Karpas-422 (cell line): ENCODE results near the gene LGALS13. TPM values are rescaled to one million over a fixed set of nuclear protein-coding genes. Genes with fewer than 3 reads are reported as not detected.

Source experiments
- small RNA-seq: library from RNA; depleted of rRNA; stranded (forward); fragments of <200 nt; gene quantifications from one replicate; pipeline ENCODE3, GENCODE V24; 2014
- total RNA-seq: library from RNA; depleted of rRNA; stranded (reverse); fragments of >200 nt; shearing (Covaris generic); gene quantifications from 2 replicates; pipeline ENCODE4 v1.2.3, GENCODE V29; 2014; ENCODE audit warnings: low replicate concordance; rRNA removed

Gene LGALS13
- total RNA-seq, 1 experiment from 2014 or later: not detected

Small RNA genes lying within 50 kb of the gene (small RNA-seq; reads per million reads assigned to genes)
- not detected for gene AC005176.2
- not detected for gene RPS29P24
- gene RPS29P25: not detected
- gene RPS29P26: not detected
- not detected for gene RPS29P30

Other genes starting within 250 kb of the LGALS13 start
- 25.3 and 26.7 TPM in 2 replicates for gene PAF1, start 211.4 kb upstream of the LGALS13 start, total RNA-seq
- gene MED29, start 211.1 kb upstream of the LGALS13 start, total RNA-seq: 18.1 and 18.6 TPM in 2 replicates
- 10.3 and 16.3 TPM in 2 replicates for gene ZFP36, start 195.7 kb upstream of the LGALS13 start, total RNA-seq
- gene PLEKHG2, start 189.9 kb upstream of the LGALS13 start, total RNA-seq: 19.0 and 22.2 TPM in 2 replicates
- 378 and 758 TPM in 2 replicates for gene RPS16, start 166.6 kb upstream of the LGALS13 start, total RNA-seq
- gene SUPT5H, start 156.9 kb upstream of the LGALS13 start, total RNA-seq: 55.3 and 66.3 TPM in 2 replicates
- 61.2 and 101 TPM in 2 replicates for gene TIMM50, start 121.7 kb upstream of the LGALS13 start, total RNA-seq
- gene DLL3, start 103.6 kb upstream of the LGALS13 start, total RNA-seq: 2.6 and 3.1 TPM in 2 replicates
- gene SELENOV, start 87.4 kb upstream of the LGALS13 start, total RNA-seq: not detected in 2 replicates
- 4.2 and 6.5 TPM in 2 replicates for gene EID2B, start 69.7 kb upstream of the LGALS13 start, total RNA-seq
- 5.9 and 11.1 TPM in 2 replicates for gene EID2, start 62.4 kb upstream of the LGALS13 start, total RNA-seq
- gene LGALS16, start 53.4 kb downstream of the LGALS13 start, total RNA-seq: not detected in 2 replicates
- 3.7 and 6.1 TPM in 2 replicates for gene LGALS14, start 102.0 kb downstream of the LGALS13 start, total RNA-seq
- not detected in 2 replicates for gene CLC, start 135.5 kb downstream of the LGALS13 start, total RNA-seq
- not detected in 2 replicates for gene LEUTX, start 176.3 kb downstream of the LGALS13 start, total RNA-seq
- gene DYRK1B, start 231.6 kb downstream of the LGALS13 start, total RNA-seq: 10.9 and 30.3 TPM in 2 replicates
- gene FBL, start 243.9 kb downstream of the LGALS13 start, total RNA-seq: 359 and 384 TPM in 2 replicates